Measurements from ENCODE around the gene ADORA2A. TPM values are rescaled to one million over a fixed set of nuclear protein-coding genes. Genes with fewer than 3 reads are reported as not detected.

Gene ADORA2A
- total and polyA plus RNA-seq, 4 donors = 5.5 to 54.9 (median 22.8) TPM

GRCh38 chr22:24416095-24416494 is 11.3 kb upstream of the ADORA2A start:
- TF ChIP-seq CTCF (IDR thresholded peaks at IDR 0.05; ENCODE audit: control extremely low read depth, extremely low read depth) = no peak
- H3K27ac ChIP-seq (ENCODE audit: low read depth in 1 of 2, low read length in 1 of 2) = no peak overlapping the region

GRCh38 chr22:24416611-24417010 is 10.8 kb upstream of the ADORA2A start:
- H3K4me1 ChIP-seq (ENCODE audit: control insufficient read depth in 5 of 5, insufficient read depth in 5 of 5, low read length in 5 of 5) = peaks cover 0 to 19% (median 0%) of the 10 kb centered on the region in 5 donors
- H3K9ac ChIP-seq (ENCODE audit: insufficient read depth in 1 of 2, low read length in 2 of 2) = no peak overlapping the region
- no peak for TF ChIP-seq CTCF (IDR thresholded peaks at IDR 0.05; ENCODE audit: control extremely low read depth, extremely low read depth)
- ATAC-seq (ENCODE audit: insufficient read depth, low FRiP score) (no peak), DNase-seq (no peak)
- no peaks in the 10 kb centered on the region for H3K27me3 ChIP-seq (ENCODE audit: control insufficient read depth in 3 of 3, insufficient read depth in 3 of 3, low read length in 2 of 3)
- 91 to 93% methylated on average over 6 of the region's 6 CpGs for WGBS, 2 donors
- H3K27ac ChIP-seq (ENCODE audit: low read depth in 1 of 2, low read length in 1 of 2) = no peak overlapping the region
- H3K4me3 ChIP-seq = no peak overlapping the region
- peaks cover 3 to 41% (median 27%) of the 10 kb centered on the region in 4 donors for H3K36me3 ChIP-seq (ENCODE audit: control insufficient read depth in 4 of 4, insufficient read depth in 4 of 4, low read length in 4 of 4)
- H3K9me3 ChIP-seq (ENCODE audit: control insufficient read depth in 4 of 4, insufficient read depth in 3 of 4, low read length in 3 of 4) = no peaks in the 10 kb centered on the region

More at GRCh38 chr22:24416095-24416494, 11.3 kb upstream of the ADORA2A start:
- H3K36me3 ChIP-seq (ENCODE audit: control insufficient read depth in 4 of 4, insufficient read depth in 4 of 4, low read length in 4 of 4) = peaks cover 3 to 44% (median 29%) of the 10 kb centered on the region in 4 donors
- H3K4me1 ChIP-seq (ENCODE audit: control insufficient read depth in 5 of 5, insufficient read depth in 5 of 5, low read length in 5 of 5) = peaks cover 0 to 19% (median 0%) of the 10 kb centered on the region in 5 donors
- DNase-seq = no peak
- H3K9ac ChIP-seq (ENCODE audit: insufficient read depth in 1 of 2, low read length in 2 of 2) = no peak overlapping the region
- 96% methylated on average over 8 of the region's 8 CpGs for WGBS, 2 donors
- no peak overlapping the region for H3K4me3 ChIP-seq
- H3K27me3 ChIP-seq (ENCODE audit: control insufficient read depth in 3 of 3, insufficient read depth in 3 of 3, low read length in 2 of 3) = no peaks in the 10 kb centered on the region
- H3K9me3 ChIP-seq (ENCODE audit: control insufficient read depth in 4 of 4, insufficient read depth in 3 of 4, low read length in 3 of 4) = no peaks in the 10 kb centered on the region
- ATAC-seq (ENCODE audit: insufficient read depth, low FRiP score) = no peak

- no peak overlapping the region for H3K9ac ChIP-seq (ENCODE audit: insufficient read depth in 1 of 2, low read length in 2 of 2)
- no peak overlapping the region for H3K27ac ChIP-seq (ENCODE audit: low read depth in 1 of 2, low read length in 1 of 2)
- WGBS, 2 donors = 85 to 92% methylated on average over 7 of the region's 7 CpGs
- DNase-seq = no peak
- H3K4me1 ChIP-seq (ENCODE audit: control insufficient read depth in 5 of 5, insufficient read depth in 5 of 5, low read length in 5 of 5) = peaks cover 0 to 19% (median 0%) of the 10 kb centered on the region in 5 donors
- H3K9me3 ChIP-seq (ENCODE audit: control insufficient read depth in 4 of 4, insufficient read depth in 3 of 4, low read length in 3 of 4) = no peaks in the 10 kb centered on the region
- peaks cover 3 to 39% (median 25%) of the 10 kb centered on the region in 4 donors for H3K36me3 ChIP-seq (ENCODE audit: control insufficient read depth in 4 of 4, insufficient read depth in 4 of 4, low read length in 4 of 4)
- no peak overlapping the region for H3K4me3 ChIP-seq
- H3K27me3 ChIP-seq (ENCODE audit: control insufficient read depth in 3 of 3, insufficient read depth in 3 of 3, low read length in 2 of 3) = no peaks in the 10 kb centered on the region
- no peak for ATAC-seq (ENCODE audit: insufficient read depth, low FRiP score)
- no peak for TF ChIP-seq CTCF (IDR thresholded peaks at IDR 0.05; ENCODE audit: control extremely low read depth, extremely low read depth)
These were observed 10.2 kb upstream of the ADORA2A start for GRCh38 chr22:24417200-24417599.
